ENCODE measurements around the gene COG5.

The COG5 gene

DNA sequence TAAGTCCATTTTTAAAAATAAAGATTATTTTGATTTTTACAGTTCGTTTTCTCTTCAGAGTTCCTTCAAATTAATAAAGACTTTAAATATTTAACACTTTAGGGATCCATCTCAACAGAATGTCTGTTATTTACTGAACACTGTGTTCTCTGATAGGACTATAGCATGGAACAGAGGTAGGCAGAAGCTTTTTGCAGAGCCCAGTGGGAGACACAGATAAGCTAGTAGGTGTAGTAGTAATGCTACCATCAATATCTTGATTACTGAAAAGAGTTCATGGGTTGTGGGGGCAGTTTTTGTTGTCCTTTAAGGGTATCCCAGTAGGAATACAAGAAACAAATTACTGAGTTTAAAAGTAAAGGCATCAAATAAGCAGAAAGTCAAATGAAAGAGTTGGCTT, 254.4 kb downstream of the COG5 start:
- H4K20me1 ChIP-seq, result no peaks in the 10 kb centered on the region

DNA sequence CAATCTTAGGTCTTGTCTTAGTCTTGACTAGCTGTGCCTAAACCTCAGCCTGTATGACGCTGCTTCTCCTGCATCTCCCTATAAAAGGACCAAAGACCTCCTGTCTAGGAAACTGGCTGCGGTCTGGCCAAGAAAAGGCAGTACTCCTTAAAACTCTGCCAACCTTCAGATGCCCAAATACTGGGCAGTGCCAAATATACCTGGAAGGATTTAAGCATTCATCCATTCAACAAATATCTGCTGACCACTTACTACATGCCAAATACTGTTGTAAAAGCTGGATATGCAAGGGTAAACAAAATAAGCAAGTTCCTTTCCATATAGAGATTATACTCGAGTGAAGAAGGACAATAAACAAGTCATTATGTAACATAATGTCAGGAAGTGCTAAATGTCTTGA, 259.1 kb downstream of the COG5 start:
- Histone ChIP-seq H4K20me1 (no peaks in the 10 kb centered on the region), H3K27ac (no peak overlapping the region), H3K4me2 (no peak overlapping the region), H3K4me1 (no peaks in the 10 kb centered on the region), H3K9me3 (no peaks in the 10 kb centered on the region), H3K9ac (no peak overlapping the region), H3K36me3 (peaks cover 7% of the 10 kb centered on the region; the same call in 1 of the 2 replicates), H3K27me3 (no peaks in the 10 kb centered on the region), H3K4me3 (no peak overlapping the region)
- TF ChIP-seq Cebpa-rat (IDR thresholded peaks at IDR 0.05), result no peak

More for the DNA sequence above, 254.4 kb downstream of the COG5 start:
- H3K4me2 ChIP-seq, result no peak overlapping the region
- no peak for TF ChIP-seq Cebpa-rat (IDR thresholded peaks at IDR 0.05)
- no peak overlapping the region for H3K4me3 ChIP-seq
- no peak overlapping the region for H3K27ac ChIP-seq
- H3K9ac ChIP-seq, result no peak overlapping the region
- no peaks in the 10 kb centered on the region for H3K9me3 ChIP-seq
- peaks cover 7% of the 10 kb centered on the region; the same call in 1 of the 2 replicates for H3K36me3 ChIP-seq
- H3K27me3 ChIP-seq, result no peaks in the 10 kb centered on the region
- H3K4me1 ChIP-seq, result no peaks in the 10 kb centered on the region

DNA sequence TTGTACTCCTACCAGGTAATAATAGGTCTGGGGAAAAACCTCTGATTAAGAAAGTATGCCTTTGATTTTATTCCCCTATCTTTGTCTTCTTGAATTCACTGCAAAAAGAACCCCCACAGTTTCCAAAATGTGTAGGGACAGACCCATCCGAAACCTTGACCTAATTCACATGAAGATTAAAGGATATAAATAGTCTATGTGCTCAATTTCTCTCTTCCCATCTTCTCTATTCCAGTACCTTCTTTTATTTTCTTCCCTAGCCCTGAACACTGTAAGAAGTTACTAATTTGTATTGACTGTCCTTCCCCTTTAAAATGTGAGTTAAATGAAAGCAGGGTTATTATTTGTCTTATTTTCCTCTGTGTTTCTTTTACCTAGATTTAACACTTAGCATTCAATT, 259.7 kb downstream of the COG5 start:
- no peaks in the 10 kb centered on the region for H3K4me1 ChIP-seq
- H3K9ac ChIP-seq, result no peak overlapping the region
- H3K27ac ChIP-seq, result no peak overlapping the region
- no peaks in the 10 kb centered on the region for H3K9me3 ChIP-seq
- no peak overlapping the region for H3K4me3 ChIP-seq
- H3K27me3 ChIP-seq, result no peaks in the 10 kb centered on the region
- no peak for TF ChIP-seq Cebpa-rat (IDR thresholded peaks at IDR 0.05)
- no peaks in the 10 kb centered on the region for H4K20me1 ChIP-seq
- no peak overlapping the region for H3K4me2 ChIP-seq
- H3K36me3 ChIP-seq, result peaks cover 7% of the 10 kb centered on the region; the same call in 1 of the 2 replicates

DNA sequence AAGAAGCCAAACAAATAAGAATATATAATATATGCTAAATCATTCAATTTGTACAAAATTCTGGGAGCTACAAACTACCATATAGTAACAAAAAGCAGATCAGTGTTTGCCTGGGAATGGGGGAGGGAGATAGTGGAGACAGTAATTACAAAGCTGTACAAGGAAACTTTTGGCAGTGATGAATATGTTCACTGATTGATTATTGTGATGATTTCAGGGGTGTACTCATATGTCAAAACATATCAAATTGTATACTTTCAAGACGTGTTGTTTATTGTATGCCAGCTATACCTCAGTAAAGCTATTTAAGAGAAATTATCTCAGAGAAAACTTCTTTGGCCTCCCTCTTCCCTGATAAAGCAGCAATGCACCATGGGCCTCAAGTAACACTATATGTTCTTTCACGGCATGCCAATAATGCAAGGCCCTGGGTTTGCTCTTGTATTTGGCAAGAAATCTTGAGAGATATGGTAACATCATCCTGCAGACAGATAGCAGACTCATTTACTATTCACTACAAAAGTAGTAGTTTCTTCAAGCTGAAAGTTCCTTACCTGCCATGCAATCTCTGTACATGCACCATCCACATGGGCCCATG, 261.4 kb downstream of the COG5 start:
- Histone ChIP-seq H3K4me2 (no peak overlapping the region), H4K20me1 (no peaks in the 10 kb centered on the region), H3K9me3 (no peaks in the 10 kb centered on the region), H3K9ac (no peak overlapping the region), H3K27ac (no peak overlapping the region), H3K4me1 (no peaks in the 10 kb centered on the region), H3K27me3 (no peaks in the 10 kb centered on the region), H3K36me3 (peaks cover 7% of the 10 kb centered on the region; the same call in 1 of the 2 replicates), H3K4me3 (no peak overlapping the region)
- no peak for TF ChIP-seq Cebpa-rat (IDR thresholded peaks at IDR 0.05)

DNA sequence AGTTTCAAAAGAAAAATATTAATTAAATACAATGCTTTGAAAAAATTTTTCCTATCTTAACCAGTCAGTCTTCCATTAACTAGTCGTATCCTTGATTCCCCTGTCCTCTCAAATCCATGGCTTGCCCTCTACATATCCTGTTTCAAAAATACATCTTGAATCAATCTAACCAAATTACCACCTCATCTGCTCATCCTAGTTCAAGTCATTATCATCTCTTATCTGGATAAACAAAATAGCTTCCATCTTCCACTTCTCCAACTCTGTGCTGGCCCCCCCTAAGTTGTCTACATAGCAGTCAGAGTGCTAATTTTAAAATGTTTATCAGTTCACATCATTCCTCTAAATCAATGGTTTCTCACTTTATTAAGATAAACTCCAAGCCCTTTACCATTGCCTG, 269.5 kb downstream of the COG5 start:
- Histone ChIP-seq H3K27ac (no peak overlapping the region), H3K9ac (no peak overlapping the region), H3K4me1 (no peaks in the 10 kb centered on the region), H3K27me3 (no peaks in the 10 kb centered on the region), H3K36me3 (peaks cover 22% of the 10 kb centered on the region), H3K4me2 (no peak overlapping the region), H3K4me3 (no peak overlapping the region), H4K20me1 (no peaks in the 10 kb centered on the region), H3K9me3 (no peaks in the 10 kb centered on the region)
- no peak for TF ChIP-seq Cebpa-rat (IDR thresholded peaks at IDR 0.05)

DNA sequence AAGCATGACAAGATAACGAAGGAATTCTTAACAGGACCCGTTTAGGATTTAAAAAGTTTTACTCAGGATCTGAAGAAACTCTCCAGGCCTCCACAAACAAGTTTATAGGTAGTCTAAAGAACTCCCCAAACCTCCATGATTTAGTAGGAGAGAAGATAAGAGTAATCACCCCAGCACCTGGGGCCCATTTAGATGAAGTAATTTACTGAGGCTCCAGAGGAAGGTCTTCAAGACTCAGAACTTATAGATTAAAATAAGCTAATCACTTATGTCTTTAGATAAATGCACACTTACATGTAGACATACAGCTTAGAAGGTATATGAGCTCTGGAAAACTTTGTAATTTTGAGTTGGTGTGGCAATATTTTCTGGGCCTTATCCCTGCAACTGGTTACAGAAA, 271.1 kb downstream of the COG5 start:
- Histone ChIP-seq H3K9me3 (no peaks in the 10 kb centered on the region), H3K4me2 (no peak overlapping the region), H3K4me1 (no peaks in the 10 kb centered on the region), H3K9ac (no peak overlapping the region), H3K27ac (no peak overlapping the region), H3K36me3 (peaks cover 22% of the 10 kb centered on the region), H3K27me3 (no peaks in the 10 kb centered on the region), H3K4me3 (no peak overlapping the region), H4K20me1 (no peaks in the 10 kb centered on the region)
- no peak for TF ChIP-seq Cebpa-rat (IDR thresholded peaks at IDR 0.05)

DNA sequence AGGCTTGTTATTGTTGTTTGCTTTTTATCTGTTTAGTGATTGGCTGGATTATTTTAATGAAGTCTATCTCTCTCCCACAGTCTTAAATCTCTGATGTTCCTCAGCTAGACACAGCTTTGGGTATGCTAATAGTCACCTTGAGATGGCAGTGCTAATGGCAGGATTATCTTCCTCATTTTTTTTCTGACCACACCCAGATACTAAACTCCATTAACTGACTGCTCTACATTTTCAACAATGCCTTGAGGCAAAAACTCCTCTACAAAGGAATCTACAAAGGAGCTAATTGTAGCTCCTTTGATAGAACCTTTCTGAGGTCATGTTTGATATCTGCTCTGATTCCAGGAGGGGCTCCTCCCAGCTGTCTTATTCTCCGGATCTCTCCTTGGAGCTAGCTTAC, 272.3 kb downstream of the COG5 start:
- Histone ChIP-seq H3K9ac (no peak overlapping the region), H3K9me3 (no peaks in the 10 kb centered on the region), H3K36me3 (peaks cover 22% of the 10 kb centered on the region), H3K27ac (no peak overlapping the region), H3K4me2 (no peak overlapping the region), H4K20me1 (no peaks in the 10 kb centered on the region), H3K4me3 (no peak overlapping the region), H3K4me1 (no peaks in the 10 kb centered on the region), H3K27me3 (no peaks in the 10 kb centered on the region)
- TF ChIP-seq Cebpa-rat (IDR thresholded peaks at IDR 0.05), result no peak

DNA sequence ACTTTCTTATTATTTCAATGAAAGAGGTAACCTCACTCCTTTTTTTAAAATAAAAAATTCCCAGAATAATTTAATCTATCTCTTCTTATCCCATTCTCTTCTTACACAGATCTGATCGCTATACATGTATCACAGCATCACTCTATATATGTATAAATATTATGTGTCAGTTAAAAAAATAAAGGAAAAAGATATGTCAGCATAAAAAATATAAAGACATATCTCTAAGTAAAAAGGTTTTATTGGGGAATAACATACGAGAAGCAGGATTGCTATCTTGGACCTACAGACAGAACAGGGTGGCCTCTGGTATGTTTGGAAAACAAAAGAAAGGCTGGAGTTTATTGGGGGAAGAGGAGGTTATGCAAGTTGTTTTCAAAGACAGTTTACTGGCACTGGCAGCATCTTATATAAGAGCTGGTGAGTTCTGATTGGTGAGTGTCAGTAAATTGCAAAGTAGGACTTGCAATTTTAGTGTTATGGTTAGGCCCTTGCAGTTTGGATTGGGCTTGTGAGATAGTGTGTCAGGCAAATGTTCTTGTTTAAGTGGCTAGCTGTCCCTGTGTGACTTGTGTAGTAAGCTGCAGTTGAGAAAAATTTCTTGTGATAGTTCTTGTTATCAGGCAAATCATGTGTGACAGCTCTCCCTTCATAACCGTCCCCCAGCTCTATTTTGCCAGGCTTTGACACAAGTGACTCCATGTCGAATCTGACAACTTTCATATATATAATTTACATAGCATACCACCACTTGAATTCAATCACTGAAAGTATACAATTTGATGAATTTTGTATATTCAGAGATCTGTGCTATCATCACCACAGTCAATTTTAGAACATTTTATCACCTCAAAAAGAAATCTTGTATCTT, 276.7 kb downstream of the COG5 start:
- H3K4me2 ChIP-seq, result no peak overlapping the region
- no peak overlapping the region for H3K27ac ChIP-seq
- no peaks in the 10 kb centered on the region for H3K4me1 ChIP-seq
- no peak overlapping the region for H3K9ac ChIP-seq
- no peaks in the 10 kb centered on the region for H4K20me1 ChIP-seq
- no peaks in the 10 kb centered on the region for H3K9me3 ChIP-seq
- H3K27me3 ChIP-seq, result no peaks in the 10 kb centered on the region
- H3K4me3 ChIP-seq, result no peak overlapping the region
- H3K36me3 ChIP-seq, result peaks cover 14% of the 10 kb centered on the region
- no peak for TF ChIP-seq Cebpa-rat (IDR thresholded peaks at IDR 0.05)

DNA sequence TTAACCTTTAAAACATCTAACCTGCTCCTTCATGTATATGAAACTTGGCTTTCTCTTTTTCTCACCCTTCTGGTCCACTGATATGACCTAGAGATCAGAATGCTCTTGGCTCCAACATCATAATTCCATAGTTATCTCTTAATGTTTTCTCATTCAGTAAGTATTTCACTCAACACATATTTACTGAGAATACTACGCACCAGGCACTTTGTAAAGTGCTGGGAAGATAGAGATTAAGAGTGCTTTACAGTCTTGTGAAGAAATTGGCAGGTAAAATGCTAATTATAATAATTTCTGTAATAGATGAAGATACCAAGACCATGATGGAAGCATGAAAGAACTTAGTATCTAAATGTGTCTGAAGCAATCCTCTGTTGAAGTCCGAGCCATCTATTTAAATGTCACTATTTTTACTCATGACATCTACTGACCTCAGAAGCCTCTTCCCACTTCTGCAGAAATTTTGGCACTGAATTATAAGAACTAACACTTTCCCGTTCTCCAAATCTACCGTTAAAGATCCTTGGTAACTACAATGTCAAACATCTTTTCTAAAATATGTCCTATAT, 278.7 kb downstream of the COG5 start:
- Histone ChIP-seq H3K27me3 (no peaks in the 10 kb centered on the region), H3K9me3 (no peaks in the 10 kb centered on the region), H3K4me2 (no peak overlapping the region), H4K20me1 (no peaks in the 10 kb centered on the region), H3K36me3 (peaks cover 5% of the 10 kb centered on the region; the same call in 1 of the 2 replicates), H3K4me1 (no peaks in the 10 kb centered on the region), H3K4me3 (no peak overlapping the region), H3K27ac (no peak overlapping the region), H3K9ac (no peak overlapping the region)
- no peak for TF ChIP-seq Cebpa-rat (IDR thresholded peaks at IDR 0.05)

DNA sequence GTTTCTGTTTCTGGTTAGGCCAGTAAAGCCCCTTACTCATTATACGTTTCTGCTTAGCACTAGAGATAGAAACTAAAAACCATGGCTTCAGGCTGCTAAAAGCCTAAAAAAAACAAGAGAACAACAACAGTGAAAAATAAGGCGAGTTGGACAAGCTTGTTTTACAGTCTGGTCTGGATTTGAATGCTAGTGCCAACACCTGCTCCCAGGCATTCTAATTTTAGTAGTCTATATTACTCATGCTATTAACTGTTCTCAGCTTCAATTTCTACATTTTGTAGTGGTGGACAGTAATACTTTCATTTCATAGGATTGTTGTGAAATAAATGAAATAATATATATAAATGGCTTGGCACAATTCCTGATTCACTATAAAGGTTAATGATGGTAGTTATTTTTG, 286.4 kb downstream of the COG5 start:
- no peaks in the 10 kb centered on the region for H3K4me1 ChIP-seq
- no peak for TF ChIP-seq Cebpa-rat (IDR thresholded peaks at IDR 0.05)
- H4K20me1 ChIP-seq, result no peaks in the 10 kb centered on the region
- no peak overlapping the region for H3K4me2 ChIP-seq
- H3K9ac ChIP-seq, result no peak overlapping the region
- no peaks in the 10 kb centered on the region for H3K9me3 ChIP-seq
- H3K27me3 ChIP-seq, result no peaks in the 10 kb centered on the region
- H3K36me3 ChIP-seq, result peaks cover 9% of the 10 kb centered on the region; the same call in 1 of the 2 replicates
- no peak overlapping the region for H3K27ac ChIP-seq
- H3K4me3 ChIP-seq, result no peak overlapping the region
